HL-60 (cell line): ENCODE results near the gene TRIM31.

Experiments used
- GABPA ChIP-seq: IDR thresholded peaks from 2 replicates; pipeline ENCODE4 v1.6.1; 2012; ENCODE audit warnings: low read depth
- REST ChIP-seq: IDR thresholded peaks from 2 replicates; pipeline ENCODE4 v1.6.1; 2012; ENCODE audit warnings: low read depth; ENCODE audit not compliant: insufficient replicate concordance
- TF ChIP-seq, protein P1 (sequence below): IDR thresholded peaks from one replicate; pipeline ENCODE4 v1.5.1; 2011; ENCODE audit warnings: low read length, control low read depth, inconsistent platforms; ENCODE audit not compliant: insufficient read depth

DNA sequence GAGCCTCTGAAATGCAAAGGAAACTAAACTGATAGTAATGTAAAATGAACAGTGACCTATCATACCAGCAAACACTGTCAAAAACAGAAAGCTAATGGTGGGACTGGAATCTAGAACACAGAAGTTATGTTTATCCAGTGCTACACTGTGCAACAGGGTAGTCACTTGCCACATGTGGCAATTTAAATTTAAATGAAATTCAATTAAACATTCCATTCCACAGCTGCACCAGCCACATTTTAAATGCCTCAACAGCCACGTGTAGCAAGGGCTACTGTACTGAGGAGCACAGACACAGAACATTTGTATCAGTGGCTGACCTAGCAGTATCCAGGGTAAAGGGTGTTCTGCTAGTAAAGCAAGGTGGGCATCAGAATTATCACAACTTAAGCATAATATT, 57.4 kb downstream of the TRIM31 start:
- TF ChIP-seq, protein P1, sequence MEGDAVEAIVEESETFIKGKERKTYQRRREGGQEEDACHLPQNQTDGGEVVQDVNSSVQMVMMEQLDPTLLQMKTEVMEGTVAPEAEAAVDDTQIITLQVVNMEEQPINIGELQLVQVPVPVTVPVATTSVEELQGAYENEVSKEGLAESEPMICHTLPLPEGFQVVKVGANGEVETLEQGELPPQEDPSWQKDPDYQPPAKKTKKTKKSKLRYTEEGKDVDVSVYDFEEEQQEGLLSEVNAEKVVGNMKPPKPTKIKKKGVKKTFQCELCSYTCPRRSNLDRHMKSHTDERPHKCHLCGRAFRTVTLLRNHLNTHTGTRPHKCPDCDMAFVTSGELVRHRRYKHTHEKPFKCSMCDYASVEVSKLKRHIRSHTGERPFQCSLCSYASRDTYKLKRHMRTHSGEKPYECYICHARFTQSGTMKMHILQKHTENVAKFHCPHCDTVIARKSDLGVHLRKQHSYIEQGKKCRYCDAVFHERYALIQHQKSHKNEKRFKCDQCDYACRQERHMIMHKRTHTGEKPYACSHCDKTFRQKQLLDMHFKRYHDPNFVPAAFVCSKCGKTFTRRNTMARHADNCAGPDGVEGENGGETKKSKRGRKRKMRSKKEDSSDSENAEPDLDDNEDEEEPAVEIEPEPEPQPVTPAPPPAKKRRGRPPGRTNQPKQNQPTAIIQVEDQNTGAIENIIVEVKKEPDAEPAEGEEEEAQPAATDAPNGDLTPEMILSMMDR: no peak
- TF ChIP-seq GABPA: no peak
- no peak for TF ChIP-seq REST
